A549 (cell line): ENCODE data around the gene ENTPD8. TPM values are rescaled to one million over a fixed set of nuclear protein-coding genes. Genes with fewer than 3 reads are reported as not detected.

ENCODE experiments used
- ATAC-seq, 2 experiments: fragments of 200-7000 bp in 1 of 2; fragments of >200 bp in 1 of 2; cut with Nextera tagmentation in 1 of 2; cut with Tn5 transposase in 1 of 2; 3 replicates each; pipeline versions ENCODE4 v1.8.0 to v1.9.1; 2018 to 2020; ENCODE audit warnings: mild to moderate bottlenecking in 1 of 2, moderate library complexity in 1 of 2
- CTCF ChIA-PET: fragments of 300-600 bp; sonication (Branson Sonifier 250); formaldehyde crosslinking; extraction: SDS; loops from one replicate; lab custom pipeline; 2021; ENCODE audit warnings: antibody characterized with exemption, inconsistent platforms; lab: Yijun Ruan, JAX
- POLR2A ChIA-PET: fragments of 350-600 bp; formaldehyde crosslinking; extraction: SDS; loops from one replicate; lab custom pipeline; 2021; ENCODE audit warnings: antibody characterized with exemption, inconsistent platforms; lab: Yijun Ruan, JAX
- DNase-seq, 2 experiments: peaks; one replicate each; pipeline versions ENCODE4 v3.0.0 to v3.0.0-alpha.2; 2011 to 2016; ENCODE audit warnings: low read depth in 1 of 2, low spot score in 1 of 2
- FAIRE-seq: peaks from 2 replicates; lab custom pipeline; 2011; peaks lifted over from hg19 to GRCh38; lab: Jason Lieb, UNC
- H3K27ac ChIP-seq, 2 experiments: fragments of >200 bp; sonication (Bioruptor Twin); formaldehyde crosslinking; 3 replicates each; pipeline ENCODE4 v1.5.1; 2016 to 2017
- H3K4me1 ChIP-seq: fragments of >200 bp; sonication (Bioruptor Twin); formaldehyde crosslinking; 3 replicates; pipeline ENCODE4 v1.6.1; 2016
- H3K4me2 ChIP-seq: fragments of >200 bp; sonication (Bioruptor Twin); formaldehyde crosslinking; 3 replicates; pipeline ENCODE4 v1.6.1; 2016
- H3K4me3 ChIP-seq: fragments of >200 bp; sonication (Bioruptor Twin); formaldehyde crosslinking; 3 replicates; pipeline ENCODE4 v1.5.1; 2016
- H3K9me3 ChIP-seq: fragments of >200 bp; sonication (Bioruptor Twin); formaldehyde crosslinking; 3 replicates; pipeline ENCODE4 v1.6.1; 2016
- BHLHE40 ChIP-seq: IDR thresholded peaks from 2 replicates; pipeline ENCODE4 v1.6.1; 2012; ENCODE audit warnings: low read depth, low read length, inconsistent platforms
- CBX8 ChIP-seq: fragments of 200-600 bp; sonication (generic); IDR thresholded peaks from 2 replicates; pipeline ENCODE4 v1.6.1; 2016
- CEBPB ChIP-seq, 2 experiments: fragments of >200 bp in 1 of 2; sonication (Bioruptor Twin) in 1 of 2; formaldehyde crosslinking in 1 of 2; IDR thresholded peaks; 2 replicates each; pipeline ENCODE4 v1.6.1; 2012 to 2016
- CHD2 ChIP-seq: fragments of 150-350 bp; IDR thresholded peaks from 2 replicates; pipeline ENCODE4 v1.6.1; 2014; ENCODE audit warnings: low read length; ENCODE audit not compliant: partially characterized antibody
- CHD4 ChIP-seq: fragments of 200-600 bp; sonication (generic); IDR thresholded peaks from 2 replicates; pipeline ENCODE4 v1.6.1; 2016; ENCODE audit warnings: antibody characterized with exemption, mild to moderate bottlenecking, borderline replicate concordance
- EP300 ChIP-seq, 2 experiments: fragments of >200 bp; sonication (Bioruptor Twin); formaldehyde crosslinking; IDR thresholded peaks; 2 replicates in 1 of 2; 3 replicates in 1 of 2; pipeline ENCODE4 v1.6.1; 2016 to 2017
- FOSB ChIP-seq: fragments of 250-450 bp; sonication (Bioruptor Pico); IDR thresholded peaks from 2 replicates; pipeline ENCODE4 v1.5.0; 2020; ENCODE audit warnings: mild to moderate bottlenecking, moderate library complexity
- FOSL2 ChIP-seq, 2 experiments: fragments of 450-650 bp in 1 of 2; fragments of >200 bp in 1 of 2; sonication (Bioruptor Twin) in 1 of 2; formaldehyde crosslinking; IDR thresholded peaks; 2 replicates each; pipeline versions ENCODE4 v1.5.0 to v1.6.1; 2016 to 2020; ENCODE audit warnings: mild to moderate bottlenecking in 1 of 2, moderate library complexity in 1 of 2
- FOXS1 ChIP-seq: fragments of 250-450 bp; sonication (Bioruptor Pico); IDR thresholded peaks from 2 replicates; pipeline ENCODE4 v1.5.0; 2020; ENCODE audit warnings: mild to moderate bottlenecking, moderate library complexity
- HOXB13 ChIP-seq: fragments of 250-450 bp; sonication (Bioruptor Pico); IDR thresholded peaks from 2 replicates; pipeline ENCODE4 v1.5.0; 2020; ENCODE audit warnings: low read depth, mild to moderate bottlenecking, moderate library complexity
- KDM1A ChIP-seq: fragments of 200-600 bp; sonication (generic); IDR thresholded peaks from 2 replicates; pipeline ENCODE4 v1.6.1; 2016; ENCODE audit warnings: low read depth, mild to moderate bottlenecking
- NPAS2 ChIP-seq: fragments of 250-450 bp; sonication (Bioruptor Pico); IDR thresholded peaks from 2 replicates; pipeline ENCODE4 v1.8.0; 2022; ENCODE audit warnings: mild to moderate bottlenecking, moderate library complexity, borderline replicate concordance
- NR3C1 ChIP-seq: fragments of >200 bp; sonication (Bioruptor Twin); formaldehyde crosslinking; IDR thresholded peaks from 3 replicates; pipeline ENCODE4 v1.6.1; 2017
- PHF8 ChIP-seq: fragments of 200-600 bp; sonication (generic); IDR thresholded peaks from 2 replicates; pipeline ENCODE4 v1.6.1; 2016; ENCODE audit warnings: low read depth, mild to moderate bottlenecking, antibody characterized with exemption, moderate library complexity, borderline replicate concordance
- RAD21 ChIP-seq, 2 experiments: fragments of >200 bp in 1 of 2; sonication (Bioruptor Twin) in 1 of 2; formaldehyde crosslinking in 1 of 2; IDR thresholded peaks in 1 of 2; conservative IDR thresholded peaks in 1 of 2; 2 replicates in 1 of 2; 3 replicates in 1 of 2; pipeline ENCODE4 v1.6.1; 2012 to 2018; ENCODE audit warnings: inconsistent platforms in 1 of 2
- RARB ChIP-seq: fragments of 250-450 bp; sonication (Bioruptor Pico); IDR thresholded peaks from 2 replicates; pipeline ENCODE4 v1.8.0; 2021; ENCODE audit warnings: mild to moderate bottlenecking, moderate library complexity
- RFX5 ChIP-seq: fragments of 450-650 bp; IDR thresholded peaks from 2 replicates; pipeline ENCODE4 v1.7.1; 2014; ENCODE audit warnings: antibody characterized with exemption, mild to moderate bottlenecking, moderate library complexity
- RNF2 ChIP-seq: fragments of 200-600 bp; sonication (generic); IDR thresholded peaks from 2 replicates; pipeline ENCODE4 v1.6.1; 2016; ENCODE audit warnings: low read depth, mild to moderate bottlenecking, antibody characterized with exemption, moderate library complexity, borderline replicate concordance
- ZC3H11A ChIP-seq: fragments of 450-650 bp; IDR thresholded peaks from 2 replicates; pipeline ENCODE4 v1.6.1; 2014; ENCODE audit warnings: antibody characterized with exemption, mild to moderate bottlenecking
- ZFP36 ChIP-seq: fragments of 450-650 bp; IDR thresholded peaks from 2 replicates; pipeline ENCODE4 v1.6.1; 2014; ENCODE audit warnings: borderline replicate concordance; ENCODE audit not compliant: partially characterized antibody
- WGBS: methylation state at CpG from one replicate; pipeline ENCODE4 v1.1.6; 2017; ENCODE audit errors: missing lambda C conversion rate; 5-methylcytosine and 5-hydroxymethylcytosine counted together
- polyA plus RNA-seq, 4 experiments: library from polyadenylated mRNA; depleted of rRNA in 3 of 4; stranded (reverse); fragments of >200 nt; fragmentation: RNase III in 1 of 4; extraction: RNeasy Plus Mini Kit Qiagen cat#74134 plus additional on column Dnase treatment in 1 of 4; gene quantifications; 2 replicates in 3 of 4; 3 replicates in 1 of 4; pipeline ENCODE4 v1.2.3, GENCODE V29; 2011 to 2017
- TF ChIP-seq, protein P1 (sequence below): fragments of 250-450 bp; sonication (Bioruptor Pico); IDR thresholded peaks from 2 replicates; pipeline ENCODE4 v1.5.0; 2020; ENCODE audit warnings: low read depth, mild to moderate bottlenecking, moderate library complexity
- TF ChIP-seq, protein P2 (sequence below): fragments of 450-650 bp; IDR thresholded peaks from 2 replicates; pipeline ENCODE4 v1.6.1; 2014; ENCODE audit warnings: antibody characterized with exemption
- TF ChIP-seq, protein P3 (sequence below): fragments of >200 bp; sonication (Bioruptor Twin); formaldehyde crosslinking; IDR thresholded peaks from 2 replicates; pipeline ENCODE4 v1.6.1; 2016
- TF ChIP-seq, protein P4 (sequence below): IDR thresholded peaks from 2 replicates; pipeline ENCODE4 v1.6.1; 2012; ENCODE audit warnings: low read depth, borderline replicate concordance
- TF ChIP-seq, protein P5 (sequence below): fragments of 200-600 bp; sonication (generic); IDR thresholded peaks from 2 replicates; pipeline ENCODE4 v1.6.1; 2016; ENCODE audit warnings: antibody characterized with exemption, mild to moderate bottlenecking, moderate library complexity
- TF ChIP-seq, protein P6 (sequence below): fragments of 250-450 bp; sonication (Bioruptor Pico); IDR thresholded peaks from 2 replicates; pipeline ENCODE4 v1.5.0; 2021; ENCODE audit warnings: mild to moderate bottlenecking, moderate library complexity, borderline replicate concordance

ENTPD8 gene
- polyA plus RNA-seq, 2 of the 4 experiments (the other 2 are of a cell fraction): 0.18 to 0.36 TPM

DNA sequence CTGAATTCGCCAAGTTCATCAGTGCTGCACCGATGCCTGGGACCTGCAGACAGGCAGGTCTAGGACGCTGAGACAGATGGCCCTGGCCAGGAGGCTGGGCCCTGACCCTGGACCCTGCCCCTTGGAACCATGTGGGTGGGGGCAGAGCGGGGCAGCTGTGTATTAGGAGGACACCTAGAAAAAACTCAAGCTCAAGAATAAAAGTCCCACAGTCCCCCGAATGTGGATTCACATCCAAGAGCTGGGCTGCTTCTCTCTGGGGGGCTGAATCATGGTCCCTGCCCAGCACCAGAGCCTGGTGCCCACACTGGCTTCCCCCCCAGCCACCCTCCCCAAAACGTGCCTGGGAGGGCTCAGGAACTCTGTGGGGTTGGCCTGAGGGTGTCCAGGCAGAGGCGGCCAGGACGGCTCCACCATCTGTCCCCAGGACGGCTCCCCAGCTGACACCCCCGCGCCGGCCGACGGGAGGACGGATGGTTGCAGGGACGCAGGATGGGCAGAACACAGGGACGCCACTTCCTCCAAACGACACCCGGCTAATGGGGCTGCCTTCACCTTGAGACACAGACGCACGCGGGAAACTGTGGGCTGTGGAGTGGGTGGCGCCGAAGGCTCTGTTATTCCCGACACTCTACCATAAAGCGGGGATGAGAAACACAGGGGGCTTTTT, 53.1 kb downstream of the ENTPD8 start:
- Histone ChIP-seq H3K4me1 (no peaks in the 10 kb centered on the region), H3K9me3 (no peaks in the 10 kb centered on the region)
- TF ChIP-seq, protein P1, sequence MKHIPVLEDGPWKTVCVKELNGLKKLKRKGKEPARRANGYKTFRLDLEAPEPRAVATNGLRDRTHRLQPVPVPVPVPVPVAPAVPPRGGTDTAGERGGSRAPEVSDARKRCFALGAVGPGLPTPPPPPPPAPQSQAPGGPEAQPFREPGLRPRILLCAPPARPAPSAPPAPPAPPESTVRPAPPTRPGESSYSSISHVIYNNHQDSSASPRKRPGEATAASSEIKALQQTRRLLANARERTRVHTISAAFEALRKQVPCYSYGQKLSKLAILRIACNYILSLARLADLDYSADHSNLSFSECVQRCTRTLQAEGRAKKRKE (CRISPR knock-in tag): no peak
- TF ChIP-seq KDM1A: no peak
- TF ChIP-seq FOXS1: no peak
- TF ChIP-seq ZFP36: no peak
- TF ChIP-seq, protein P2, sequence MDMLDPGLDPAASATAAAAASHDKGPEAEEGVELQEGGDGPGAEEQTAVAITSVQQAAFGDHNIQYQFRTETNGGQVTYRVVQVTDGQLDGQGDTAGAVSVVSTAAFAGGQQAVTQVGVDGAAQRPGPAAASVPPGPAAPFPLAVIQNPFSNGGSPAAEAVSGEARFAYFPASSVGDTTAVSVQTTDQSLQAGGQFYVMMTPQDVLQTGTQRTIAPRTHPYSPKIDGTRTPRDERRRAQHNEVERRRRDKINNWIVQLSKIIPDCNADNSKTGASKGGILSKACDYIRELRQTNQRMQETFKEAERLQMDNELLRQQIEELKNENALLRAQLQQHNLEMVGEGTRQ: no peak
- TF ChIP-seq HOXB13 (CRISPR knock-in tag): no peak
- no peak for TF ChIP-seq ZC3H11A
- no peak for TF ChIP-seq NPAS2 (CRISPR knock-in tag)
- no peak for TF ChIP-seq CHD4
- TF ChIP-seq, protein P3, sequence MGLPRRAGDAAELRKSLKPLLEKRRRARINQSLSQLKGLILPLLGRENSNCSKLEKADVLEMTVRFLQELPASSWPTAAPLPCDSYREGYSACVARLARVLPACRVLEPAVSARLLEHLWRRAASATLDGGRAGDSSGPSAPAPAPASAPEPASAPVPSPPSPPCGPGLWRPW: no peak
- TF ChIP-seq, protein P4, sequence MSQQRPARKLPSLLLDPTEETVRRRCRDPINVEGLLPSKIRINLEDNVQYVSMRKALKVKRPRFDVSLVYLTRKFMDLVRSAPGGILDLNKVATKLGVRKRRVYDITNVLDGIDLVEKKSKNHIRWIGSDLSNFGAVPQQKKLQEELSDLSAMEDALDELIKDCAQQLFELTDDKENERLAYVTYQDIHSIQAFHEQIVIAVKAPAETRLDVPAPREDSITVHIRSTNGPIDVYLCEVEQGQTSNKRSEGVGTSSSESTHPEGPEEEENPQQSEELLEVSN: no peak
- no peak for TF ChIP-seq CHD2
- TF ChIP-seq NR3C1: no peak
- no peak for TF ChIP-seq FOSB (CRISPR knock-in tag)
- TF ChIP-seq PHF8: no peak
- TF ChIP-seq RFX5: no peak
- TF ChIP-seq CBX8: no peak
- no peak for TF ChIP-seq RAD21 (conservative IDR thresholded peaks at IDR 0.05 in 1 of 2, IDR thresholded peaks at IDR 0.05 in 1 of 2)
- TF ChIP-seq CEBPB (IDR thresholded peaks at IDR 0.05): no peak
- no peak for TF ChIP-seq RNF2
- TF ChIP-seq, all 56 proteins: peak for 0
- 89% methylated on average over 23 of the region's 26 CpGs for WGBS
- H3K27ac ChIP-seq: no peak overlapping the region
- no peak overlapping the region for H3K4me3 ChIP-seq
- ChIA-PET CTCF (interaction anchor here (0.8 to 2.4 kb wide), 3 partner anchors 35 to 86 kb away, joined by 4 to 8 read pairs (median 4); partner anchors contain the start of genes EXD3, NOXA1 and NRARP), POLR2A (no interaction called here)
- H3K4me2 ChIP-seq: no peak overlapping the region
- FAIRE-seq: no peak
- no peak for ATAC-seq
- no peak for DNase-seq

DNA sequence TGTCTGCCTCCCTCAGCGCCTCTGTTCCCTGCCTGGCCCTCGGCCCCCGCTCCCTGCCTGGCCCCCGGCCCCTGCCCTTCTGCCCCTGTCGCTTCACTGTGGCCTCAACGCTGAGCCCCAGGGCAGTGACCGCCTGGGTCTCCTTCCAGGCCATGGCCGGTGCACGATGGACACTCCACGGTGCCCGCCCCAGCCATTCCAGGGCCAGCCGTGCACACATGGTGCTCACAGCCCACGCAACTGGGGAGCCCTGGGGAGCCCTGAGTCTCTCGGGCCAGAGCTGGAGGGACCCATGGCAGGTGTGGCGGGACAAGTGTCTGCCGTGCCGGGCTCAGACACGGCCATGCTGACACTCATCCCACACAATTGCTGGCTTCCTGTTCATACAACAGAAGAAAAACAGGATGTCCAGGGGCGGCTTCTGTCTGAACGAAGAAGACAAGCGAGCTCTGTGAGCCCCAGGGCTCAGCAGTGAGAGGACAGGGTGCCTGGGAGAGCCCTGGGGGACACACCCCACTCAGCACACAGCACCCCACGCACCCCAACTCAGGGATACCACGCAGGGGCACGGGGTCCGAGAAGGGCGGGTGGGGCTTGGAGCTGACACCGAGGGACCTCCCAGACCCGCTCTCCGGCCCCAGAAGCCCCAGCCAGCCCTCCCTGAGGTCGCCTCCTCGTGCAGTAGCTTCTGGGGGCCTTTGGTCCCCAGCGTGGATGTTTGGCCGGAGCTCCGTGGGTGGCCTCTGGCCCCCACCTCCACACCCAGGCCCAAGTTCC, 53.9 kb downstream of the ENTPD8 start:
- no peak for ATAC-seq
- WGBS: 84% methylated on average over 15 of the region's 34 CpGs
- CTCF ChIA-PET: interaction anchor here (0.8 to 2.4 kb wide), 3 partner anchors 35 to 85 kb away, joined by 4 to 8 read pairs (median 4); partner anchors contain the start of genes EXD3, NOXA1 and NRARP
- TF ChIP-seq RNF2 (no peak), ZC3H11A (no peak), KDM1A (no peak), BHLHE40 (no peak), CBX8 (no peak), ZFP36 (no peak), EP300 (IDR thresholded peaks at IDR 0.05) (no peak), RARB (no peak), FOSL2 (IDR thresholded peaks at IDR 0.05) (no peak), FOSL2 (CRISPR knock-in tag; IDR thresholded peaks at IDR 0.05) (no peak)
- TF ChIP-seq, protein P5, sequence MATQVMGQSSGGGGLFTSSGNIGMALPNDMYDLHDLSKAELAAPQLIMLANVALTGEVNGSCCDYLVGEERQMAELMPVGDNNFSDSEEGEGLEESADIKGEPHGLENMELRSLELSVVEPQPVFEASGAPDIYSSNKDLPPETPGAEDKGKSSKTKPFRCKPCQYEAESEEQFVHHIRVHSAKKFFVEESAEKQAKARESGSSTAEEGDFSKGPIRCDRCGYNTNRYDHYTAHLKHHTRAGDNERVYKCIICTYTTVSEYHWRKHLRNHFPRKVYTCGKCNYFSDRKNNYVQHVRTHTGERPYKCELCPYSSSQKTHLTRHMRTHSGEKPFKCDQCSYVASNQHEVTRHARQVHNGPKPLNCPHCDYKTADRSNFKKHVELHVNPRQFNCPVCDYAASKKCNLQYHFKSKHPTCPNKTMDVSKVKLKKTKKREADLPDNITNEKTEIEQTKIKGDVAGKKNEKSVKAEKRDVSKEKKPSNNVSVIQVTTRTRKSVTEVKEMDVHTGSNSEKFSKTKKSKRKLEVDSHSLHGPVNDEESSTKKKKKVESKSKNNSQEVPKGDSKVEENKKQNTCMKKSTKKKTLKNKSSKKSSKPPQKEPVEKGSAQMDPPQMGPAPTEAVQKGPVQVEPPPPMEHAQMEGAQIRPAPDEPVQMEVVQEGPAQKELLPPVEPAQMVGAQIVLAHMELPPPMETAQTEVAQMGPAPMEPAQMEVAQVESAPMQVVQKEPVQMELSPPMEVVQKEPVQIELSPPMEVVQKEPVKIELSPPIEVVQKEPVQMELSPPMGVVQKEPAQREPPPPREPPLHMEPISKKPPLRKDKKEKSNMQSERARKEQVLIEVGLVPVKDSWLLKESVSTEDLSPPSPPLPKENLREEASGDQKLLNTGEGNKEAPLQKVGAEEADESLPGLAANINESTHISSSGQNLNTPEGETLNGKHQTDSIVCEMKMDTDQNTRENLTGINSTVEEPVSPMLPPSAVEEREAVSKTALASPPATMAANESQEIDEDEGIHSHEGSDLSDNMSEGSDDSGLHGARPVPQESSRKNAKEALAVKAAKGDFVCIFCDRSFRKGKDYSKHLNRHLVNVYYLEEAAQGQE: no peak
- TF ChIP-seq, protein P6, sequence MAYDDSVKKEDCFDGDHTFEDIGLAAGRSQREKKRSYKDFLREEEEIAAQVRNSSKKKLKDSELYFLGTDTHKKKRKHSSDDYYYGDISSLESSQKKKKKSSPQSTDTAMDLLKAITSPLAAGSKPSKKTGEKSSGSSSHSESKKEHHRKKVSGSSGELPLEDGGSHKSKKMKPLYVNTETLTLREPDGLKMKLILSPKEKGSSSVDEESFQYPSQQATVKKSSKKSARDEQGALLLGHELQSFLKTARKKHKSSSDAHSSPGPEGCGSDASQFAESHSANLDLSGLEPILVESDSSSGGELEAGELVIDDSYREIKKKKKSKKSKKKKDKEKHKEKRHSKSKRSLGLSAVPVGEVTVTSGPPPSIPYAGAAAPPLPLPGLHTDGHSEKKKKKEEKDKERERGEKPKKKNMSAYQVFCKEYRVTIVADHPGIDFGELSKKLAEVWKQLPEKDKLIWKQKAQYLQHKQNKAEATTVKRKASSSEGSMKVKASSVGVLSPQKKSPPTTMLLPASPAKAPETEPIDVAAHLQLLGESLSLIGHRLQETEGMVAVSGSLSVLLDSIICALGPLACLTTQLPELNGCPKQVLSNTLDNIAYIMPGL (CRISPR knock-in tag): no peak

More for the DNA sequence above, 53.9 kb downstream of the ENTPD8 start:
- FAIRE-seq (no peak), DNase-seq (no peak)
- Histone ChIP-seq H3K27ac (no peak overlapping the region), H3K4me3 (no peak overlapping the region), H3K4me1 (no peaks in the 10 kb centered on the region), H3K9me3 (no peaks in the 10 kb centered on the region), H3K4me2 (no peak overlapping the region)
- POLR2A ChIA-PET: no interaction called here
